ENCODE measurements around the gene TGFBR2.

TGFBR2 gene

DNA sequence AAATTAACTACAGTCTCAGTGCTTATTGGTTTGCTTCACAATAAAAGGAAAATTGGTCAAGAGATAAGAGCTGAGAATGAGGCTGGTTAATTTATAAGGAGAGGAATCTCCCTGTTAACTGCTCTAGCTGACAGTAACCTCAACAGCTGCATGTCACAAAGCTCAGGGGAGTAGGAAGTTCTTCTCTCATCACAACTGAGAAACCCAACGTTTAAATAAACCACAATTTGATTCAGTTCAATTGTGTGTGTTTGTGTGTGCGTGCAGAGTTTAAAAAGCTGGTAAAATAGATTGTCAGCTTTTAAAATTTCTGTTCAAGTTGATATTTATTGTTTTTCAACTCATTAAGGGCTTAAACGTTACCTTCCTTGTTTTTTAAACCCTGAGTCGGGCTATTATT, 3.5 kb upstream of the TGFBR2 start:
- no peak for FAIRE-seq
- no peak for DNase-seq (ENCODE audit: low spot score)

- DNase-seq (ENCODE audit: low spot score) (no peak), FAIRE-seq (no peak)
Measured at GRCh38 chr3:30604093-30604492, 2.3 kb upstream of the TGFBR2 start.

GRCh38 chr3:30604558-30604957, 1.8 kb upstream of the TGFBR2 start:
- no peak for DNase-seq (ENCODE audit: low spot score)
- no peak for FAIRE-seq

GRCh38 chr3:30605005-30605404, 1.4 kb upstream of the TGFBR2 start:
- DNase-seq (ENCODE audit: low spot score) = no peak
- no peak for FAIRE-seq

GRCh38 chr3:30605706-30606300, 598 bp upstream of the TGFBR2 start:
- DNase-seq (ENCODE audit: low spot score) (no peak), FAIRE-seq (no peak)

GRCh38 chr3:30607032-30607833, 832 bp downstream of the TGFBR2 start:
- DNase-seq (ENCODE audit: low spot score) (peak; percentile 54), FAIRE-seq (no peak)

GRCh38 chr3:30608598-30608947, 2.2 kb downstream of the TGFBR2 start:
- DNase-seq (ENCODE audit: low spot score) (no peak), FAIRE-seq (no peak)

DNA sequence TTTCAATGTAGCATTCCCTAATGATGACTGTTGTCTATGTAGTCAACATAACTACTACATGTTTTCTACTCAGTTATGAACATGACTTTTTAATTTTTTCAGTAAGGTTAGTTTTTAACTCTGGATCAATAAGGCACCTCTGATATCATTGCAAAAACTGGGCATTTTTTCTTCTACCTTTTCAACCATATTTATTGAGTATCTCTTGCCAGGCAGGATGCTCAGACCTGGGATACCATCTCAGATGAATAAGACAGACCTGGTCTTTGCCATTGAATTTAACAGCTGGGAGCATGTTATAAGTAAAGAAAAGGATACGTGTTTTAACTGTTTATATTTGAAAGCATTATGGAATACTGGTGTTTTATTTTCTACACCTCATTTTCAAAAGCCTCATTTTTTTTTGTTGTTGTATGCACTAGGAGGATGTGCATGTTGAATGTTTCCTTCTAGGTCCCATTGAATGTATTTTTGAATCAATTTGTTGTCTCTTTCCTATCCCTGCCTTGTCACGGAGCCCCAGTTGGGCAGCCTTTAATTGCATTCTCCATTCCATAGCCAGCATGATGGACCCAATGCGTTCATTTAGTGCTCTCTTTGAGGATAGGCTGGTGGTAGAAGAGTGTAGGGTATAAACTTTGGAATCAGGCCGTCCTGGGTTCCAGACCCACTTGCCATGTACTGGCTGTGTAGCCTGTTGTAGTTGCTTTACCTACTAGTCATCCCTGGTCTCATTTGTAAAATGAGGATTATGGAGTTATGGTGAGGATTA, 3.7 kb downstream of the TGFBR2 start:
- FAIRE-seq (no peak), DNase-seq (ENCODE audit: low spot score) (no peak)

DNA sequence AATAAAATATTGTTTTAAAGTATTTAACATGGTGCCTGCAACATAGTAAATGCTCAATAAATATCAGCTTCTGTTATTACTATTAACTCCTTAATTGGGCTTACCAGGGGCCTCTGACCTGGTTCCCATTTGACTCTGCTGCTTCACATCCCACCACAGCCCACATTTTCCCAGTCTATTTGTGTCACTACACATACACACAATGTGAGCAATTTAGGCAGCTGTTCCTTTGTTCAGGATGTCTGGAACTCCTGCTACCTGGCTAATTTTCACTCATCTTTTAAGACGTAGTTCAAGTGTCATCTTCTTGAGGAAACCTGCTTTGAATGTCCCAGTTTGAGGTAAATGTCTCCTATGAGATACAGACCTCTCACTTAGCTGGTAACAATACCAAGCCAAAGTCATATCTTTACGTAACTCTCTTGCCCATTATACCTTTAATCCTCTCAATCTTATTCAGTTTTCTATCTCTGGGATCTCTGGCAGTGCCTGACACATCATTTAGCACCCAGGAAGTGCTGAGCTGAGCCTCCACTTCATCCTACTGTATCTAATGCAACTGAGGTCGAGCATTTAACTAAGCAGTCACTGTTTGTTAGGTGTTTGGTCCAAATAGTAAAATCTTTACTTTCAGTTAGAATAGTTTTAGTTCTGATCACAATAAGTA, 4.4 kb downstream of the TGFBR2 start:
- DNase-seq (ENCODE audit: low spot score) (no peak), FAIRE-seq (no peak)

DNA sequence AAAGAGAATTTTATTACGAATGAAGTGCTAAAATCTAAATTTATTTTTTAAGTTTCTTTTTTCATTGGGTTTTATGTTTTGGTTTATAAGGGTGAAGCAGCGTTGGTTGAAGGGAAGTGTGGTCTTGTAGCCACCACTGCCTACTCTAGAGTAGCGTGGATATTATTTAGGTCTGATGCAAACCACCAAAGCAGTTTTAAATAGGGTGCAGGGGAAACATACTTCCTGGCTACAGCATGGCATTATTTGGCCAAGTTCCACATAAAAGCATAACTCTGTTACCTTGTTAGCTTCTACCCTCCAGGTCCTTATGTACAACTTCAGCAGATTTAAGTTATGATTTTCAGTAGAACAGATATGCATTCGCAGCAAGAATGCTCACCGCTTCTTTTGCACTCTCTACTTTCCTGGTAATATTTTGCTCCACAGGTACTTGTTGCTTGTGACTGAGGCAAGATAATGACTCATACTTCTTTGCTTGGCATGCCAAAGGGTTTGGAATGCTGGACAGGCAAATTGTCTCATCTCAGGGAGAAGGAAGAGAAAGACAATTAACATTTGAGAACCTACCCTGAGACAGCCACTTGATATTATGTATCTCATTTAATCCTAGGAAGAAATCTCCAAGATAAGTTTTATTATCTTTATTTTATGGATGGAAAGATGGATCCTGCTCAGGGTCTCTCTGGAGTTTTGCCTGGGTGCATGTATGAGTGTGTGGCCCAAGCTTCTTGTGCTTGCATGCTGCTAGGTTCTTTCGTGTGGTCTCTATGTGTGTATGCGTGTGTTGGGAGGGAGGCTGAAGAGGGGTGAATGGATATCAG, 5.4 kb downstream of the TGFBR2 start:
- FAIRE-seq (peak; percentile 79), DNase-seq (ENCODE audit: low spot score) (peak; percentile 74)

DNA sequence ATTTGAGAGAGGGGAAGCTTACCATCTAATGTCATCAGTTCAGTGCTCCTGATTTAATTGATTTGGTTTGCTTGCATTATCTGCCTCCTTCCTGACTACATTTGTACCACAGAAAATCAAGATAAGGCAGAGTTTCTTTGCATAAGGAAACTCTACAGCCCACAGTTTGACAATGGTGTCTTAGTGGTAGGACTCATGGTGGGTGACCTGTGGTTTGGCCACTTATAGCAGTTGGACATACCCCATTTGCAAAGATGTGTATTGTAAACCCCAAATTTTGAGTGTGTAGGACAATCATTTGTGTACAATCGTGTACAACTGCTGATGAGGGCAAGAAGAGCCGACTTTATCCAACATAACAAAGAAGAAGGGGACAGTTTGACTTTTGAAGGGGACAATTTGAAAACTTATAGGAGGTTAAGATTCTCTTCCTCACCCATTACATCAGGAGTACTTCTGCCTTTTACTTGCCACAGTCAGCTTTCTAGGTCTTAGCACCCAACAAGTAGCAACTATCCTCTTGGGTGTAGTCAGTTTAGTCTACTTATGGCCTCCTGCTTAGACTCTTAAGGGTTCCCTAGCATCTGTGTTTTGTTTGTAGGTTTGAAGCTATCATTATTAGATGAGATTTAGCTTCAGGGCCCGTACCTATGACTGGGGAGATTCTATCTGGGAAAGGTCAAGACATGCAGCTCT, 6.2 kb downstream of the TGFBR2 start:
- DNase-seq (ENCODE audit: low spot score) (no peak), FAIRE-seq (peak; percentile 62)

DNA sequence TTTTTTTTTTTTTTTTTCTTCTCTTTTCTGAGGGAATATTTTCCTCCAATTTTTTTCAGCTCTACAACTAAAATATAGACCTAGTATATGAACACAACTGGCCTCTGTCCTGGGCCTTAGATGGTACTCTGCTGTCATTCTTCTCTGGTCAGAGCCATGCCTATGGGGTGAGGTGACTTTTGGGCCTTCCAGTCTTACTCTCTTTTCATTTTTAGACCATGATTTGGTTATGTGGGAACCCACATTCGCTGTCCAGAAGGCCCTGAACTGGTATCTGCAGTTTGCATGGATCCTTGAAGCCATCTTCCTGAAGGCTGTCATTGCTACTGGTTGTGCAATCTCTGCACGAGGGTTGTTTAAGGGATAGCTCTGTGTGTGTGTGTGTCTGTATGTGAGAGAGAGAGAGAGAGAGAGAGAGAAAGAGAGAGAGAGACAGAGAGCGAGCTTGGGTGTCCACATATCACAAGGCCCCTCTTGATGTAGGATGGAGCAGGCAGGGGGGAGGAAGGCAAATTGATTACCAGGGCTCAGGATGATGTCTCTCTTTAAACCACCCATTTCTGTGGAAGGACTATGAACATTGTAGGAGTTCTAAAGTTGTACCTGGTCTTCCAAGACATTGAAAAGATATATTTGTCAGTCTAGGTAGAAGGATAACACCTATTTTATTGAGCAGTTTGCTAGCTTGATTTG, 6.9 kb downstream of the TGFBR2 start:
- DNase-seq (ENCODE audit: low spot score) (no peak), FAIRE-seq (no peak)

- DNase-seq (ENCODE audit: low spot score) (no peak), FAIRE-seq (no peak)
Measured at GRCh38 chr3:30614373-30614772, 8.0 kb downstream of the TGFBR2 start.

DNA sequence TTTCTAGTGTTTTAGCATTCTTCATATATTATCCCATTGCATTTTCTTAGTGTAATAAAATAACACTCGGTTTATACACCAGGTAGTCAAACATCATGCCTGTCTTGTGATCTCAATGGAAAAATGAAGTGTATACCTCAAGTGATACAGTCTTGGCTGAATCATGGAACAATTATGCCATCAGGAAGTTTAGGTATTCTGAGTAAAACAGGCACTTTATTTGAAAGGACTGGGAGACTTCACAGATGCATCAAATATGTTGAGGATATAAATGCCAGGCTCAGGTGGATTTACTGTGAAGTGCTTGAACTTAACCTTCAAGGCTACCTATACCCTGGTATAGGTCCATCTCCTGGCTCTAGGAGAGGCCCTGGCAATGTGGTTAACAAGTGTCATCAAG, 8.5 kb downstream of the TGFBR2 start:
- FAIRE-seq (no peak), DNase-seq (ENCODE audit: low spot score) (no peak)

GRCh38 chr3:30615615-30616346, 9.4 kb downstream of the TGFBR2 start:
- DNase-seq (ENCODE audit: low spot score) = no peak
- FAIRE-seq = no peak

GRCh38 chr3:30616347-30617027, 10.1 kb downstream of the TGFBR2 start:
- FAIRE-seq = no peak
- no peak for DNase-seq (ENCODE audit: low spot score)

GRCh38 chr3:30617069-30617468, 10.7 kb downstream of the TGFBR2 start:
- DNase-seq (ENCODE audit: low spot score) (no peak), FAIRE-seq (no peak)

DNA sequence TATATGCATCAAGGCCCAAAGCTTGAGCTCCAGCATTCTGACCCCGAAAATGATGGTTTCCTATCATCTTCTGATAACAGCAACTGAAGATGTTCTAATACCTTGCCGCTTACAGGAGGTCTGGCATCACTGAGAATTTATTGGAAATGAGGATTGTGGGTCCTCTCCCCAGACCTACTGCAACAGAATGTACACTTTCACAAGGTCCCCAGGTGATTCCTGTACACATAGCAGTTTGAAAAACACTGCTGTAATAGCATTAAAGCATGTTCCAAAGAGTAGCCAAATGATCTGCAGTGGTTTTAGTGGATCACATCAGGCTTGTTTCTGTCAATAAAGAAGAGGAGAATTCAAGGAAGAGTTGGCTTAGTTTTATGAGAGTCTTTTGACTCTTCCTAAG, 11.3 kb downstream of the TGFBR2 start:
- DNase-seq (ENCODE audit: low spot score) (no peak), FAIRE-seq (no peak)

GRCh38 chr3:30618526-30618925, 12.1 kb downstream of the TGFBR2 start:
- no peak for DNase-seq (ENCODE audit: low spot score)
- no peak for FAIRE-seq

Data from urothelium cell line (cell line).